HG02588 (cell line): ENCODE measurements around the gene GAA.
"Not testable (repeated sequence)": the region's sequence is repeated elsewhere in the genome, so short reads cannot be mapped to it uniquely, and the experiment has no call there.

ENCODE experiments used
- ATAC-seq: cut with Tn5 transposase; IDR thresholded peaks from one replicate; pipeline ENCODE4 v1.9.1; 2021; ENCODE audit warnings: mild to moderate bottlenecking, moderate library complexity; ENCODE audit not compliant: unreplicated experiment

The GAA gene

DNA sequence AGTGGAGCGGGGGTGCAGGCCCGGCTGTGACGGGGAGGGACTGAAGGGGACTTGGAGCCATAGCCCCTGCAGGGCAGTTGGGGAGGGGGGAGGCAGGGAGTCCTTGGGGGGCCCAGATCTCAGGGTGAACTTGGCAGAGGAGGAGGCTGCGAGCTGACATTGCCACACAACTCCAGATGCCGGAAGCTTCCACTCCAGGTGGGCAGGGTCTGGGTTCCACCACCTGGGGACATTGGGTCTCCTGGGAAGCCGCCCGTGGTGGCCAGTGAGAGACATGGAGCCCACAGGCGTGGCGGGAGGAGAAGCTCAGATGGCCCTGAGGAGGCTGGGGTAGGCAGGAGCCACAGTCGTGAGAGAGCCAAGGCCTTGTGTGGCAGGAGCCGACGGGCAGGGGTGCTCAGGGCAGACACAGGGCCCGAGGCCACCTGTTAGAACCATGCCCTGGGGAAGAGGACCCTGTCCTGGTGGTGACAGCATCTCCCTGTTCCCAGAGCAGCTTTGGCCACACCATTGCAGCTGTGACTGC is 18.2 kb upstream of the GAA start:
- ATAC-seq: no peak

GRCh38 chr17:80084773-80085172 is 16.6 kb upstream of the GAA start:
- no peak for ATAC-seq

- no peak for ATAC-seq
These were observed 15.3 kb upstream of the GAA start for GRCh38 chr17:80086081-80086480.

DNA sequence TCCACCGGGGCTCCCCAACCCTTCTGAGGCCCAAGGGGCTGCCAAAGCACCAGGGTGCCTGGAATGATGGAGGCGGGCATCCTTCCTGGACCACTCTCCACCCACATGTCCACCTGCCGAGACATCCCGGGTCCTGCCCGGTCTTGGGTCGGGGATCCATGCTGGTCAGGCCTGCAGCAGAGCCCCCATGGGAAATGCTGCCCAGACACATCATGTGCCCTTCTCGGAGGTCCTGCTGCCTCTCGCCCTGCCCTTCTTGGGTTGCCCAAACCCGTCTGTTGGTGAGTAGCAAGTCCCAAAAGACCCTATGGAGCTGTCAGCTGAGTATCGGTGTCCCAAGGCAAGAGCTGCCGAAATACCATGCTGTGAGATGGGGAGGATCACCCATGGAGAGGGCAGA is 14.8 kb upstream of the GAA start:
- ATAC-seq: no peak

- ATAC-seq: no peak
These were observed 13.8 kb upstream of the GAA start for GRCh38 chr17:80087346-80088265.

DNA sequence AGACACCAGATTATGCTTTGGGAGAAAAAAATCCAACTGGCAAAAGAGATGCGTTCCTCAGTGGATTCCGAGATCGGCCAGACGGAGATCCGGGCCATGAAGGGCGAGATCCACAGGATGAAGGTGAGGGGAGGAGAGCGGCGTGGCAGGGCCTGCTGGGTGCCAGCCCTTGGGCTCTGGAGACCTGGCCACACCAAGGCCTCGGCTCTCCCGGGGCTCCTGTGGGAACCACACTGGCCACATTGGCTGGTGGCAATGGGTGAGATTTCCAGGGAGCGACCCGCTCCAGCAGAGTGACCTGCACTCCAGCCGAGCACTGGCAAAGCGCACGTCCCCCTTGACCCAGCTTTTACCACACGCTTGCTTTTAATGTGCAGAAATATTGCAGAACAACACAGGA is 11.6 kb upstream of the GAA start:
- ATAC-seq: no peak

- ATAC-seq: not testable (repeated sequence)
These were observed 11.2 kb upstream of the GAA start for GRCh38 chr17:80090164-80090563.

DNA sequence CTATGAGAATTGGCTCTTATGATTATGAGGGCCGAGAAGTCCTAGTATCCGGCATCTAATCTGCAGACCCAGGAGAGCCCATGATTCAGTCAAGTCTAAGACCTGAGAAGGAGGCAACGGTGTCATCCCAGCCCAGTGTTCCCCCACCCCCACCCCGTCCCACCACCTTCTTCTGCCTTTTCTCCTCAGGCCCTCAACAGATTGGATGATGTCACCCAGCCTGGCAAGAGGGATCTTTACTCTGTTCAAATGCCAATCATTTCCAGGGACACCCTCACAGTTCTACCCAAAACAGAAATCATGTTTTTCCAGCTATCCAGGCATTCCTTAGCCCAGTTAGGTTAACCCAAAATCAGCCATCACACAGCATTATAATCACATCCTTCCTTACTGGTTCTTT is 10.0 kb upstream of the GAA start:
- ATAC-seq: no peak

DNA sequence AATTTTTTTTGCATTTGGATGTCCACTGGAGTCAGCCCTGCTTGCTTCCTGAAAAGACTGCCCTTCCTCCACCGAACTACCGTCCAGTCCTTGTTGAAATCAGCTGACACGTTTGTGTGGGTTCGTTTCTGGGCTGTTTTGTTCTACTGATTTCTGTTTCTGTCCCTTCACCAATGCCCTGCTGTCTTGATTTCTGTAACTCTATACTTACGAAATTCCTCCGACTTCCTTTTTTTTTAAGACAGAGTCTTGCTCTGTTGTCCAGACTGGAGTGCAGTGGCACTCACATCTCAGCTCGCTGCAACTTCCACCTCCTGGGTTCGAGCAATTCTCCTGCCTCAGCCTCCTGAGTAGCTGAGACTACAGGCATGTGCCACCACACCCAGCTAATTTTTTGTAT is 8.4 kb upstream of the GAA start:
- no peak for ATAC-seq

DNA sequence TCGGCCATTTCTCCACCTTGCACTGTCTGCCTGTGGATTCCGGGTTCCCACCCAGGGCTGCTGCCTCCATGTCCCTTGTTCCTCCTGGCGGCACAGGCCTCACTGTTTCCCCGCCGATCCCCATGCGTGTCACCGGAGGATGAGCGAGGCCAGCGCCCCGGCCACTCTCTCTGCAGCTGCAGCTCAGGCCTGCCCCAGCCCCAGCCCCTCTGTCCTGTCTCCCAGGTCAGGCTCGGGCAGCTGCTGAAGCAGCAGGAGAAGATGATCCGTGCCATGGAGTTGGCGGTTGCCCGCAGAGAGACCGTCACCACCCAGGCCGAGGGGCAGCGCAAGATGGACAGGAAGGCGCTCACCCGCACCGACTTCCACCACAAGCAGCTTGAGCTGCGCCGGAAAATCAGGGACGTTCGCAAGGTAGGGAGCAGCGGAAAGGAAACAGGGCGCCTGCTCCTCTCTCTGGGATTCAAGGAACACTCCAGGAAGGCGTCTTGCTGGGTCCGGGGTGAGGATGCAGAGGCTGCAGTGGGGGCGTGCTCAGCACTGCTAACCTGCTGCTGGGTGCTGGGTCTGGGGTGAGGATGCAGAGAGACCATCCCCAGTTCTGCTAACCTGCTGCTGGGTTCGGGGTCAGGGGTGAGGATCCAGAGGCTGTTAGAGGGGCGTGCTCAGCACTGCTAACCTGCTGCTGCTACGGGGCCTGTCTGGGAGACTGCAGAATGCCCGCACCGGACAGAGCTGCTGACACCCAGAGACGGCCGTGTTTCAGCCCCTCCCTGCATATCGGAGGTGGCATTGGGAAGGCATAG is 6.1 kb upstream of the GAA start:
- no peak for ATAC-seq

DNA sequence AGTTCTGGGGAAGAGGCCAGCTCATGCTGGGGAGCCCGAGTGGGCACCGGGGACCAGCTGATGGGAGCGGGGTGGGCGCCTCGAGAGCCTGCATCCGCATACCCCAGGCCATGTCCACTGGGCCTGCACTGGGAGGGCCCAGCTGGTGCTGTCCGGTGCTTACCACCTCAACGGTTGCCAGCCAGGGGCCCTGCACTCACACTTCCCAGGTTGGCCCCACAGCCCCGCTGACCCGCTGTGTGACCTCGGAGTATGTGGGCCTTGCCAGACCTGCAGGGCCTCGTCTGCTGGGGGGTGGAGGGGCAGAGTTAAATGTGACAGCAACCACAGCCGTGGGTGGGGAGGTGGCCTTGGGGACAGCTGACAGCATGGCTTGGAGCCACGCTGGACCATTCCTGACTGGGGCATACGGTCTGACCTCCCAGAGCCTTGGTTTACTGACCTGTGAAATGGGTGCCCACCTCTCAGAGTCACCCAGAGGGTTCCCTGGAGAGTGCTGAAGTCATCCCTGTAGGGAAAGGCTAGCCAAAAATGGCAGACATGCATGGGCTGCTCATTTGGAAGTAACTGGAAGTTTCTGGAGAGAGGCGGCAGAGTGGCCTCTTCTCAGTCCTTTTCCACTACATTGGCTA is 5.4 kb upstream of the GAA start:
- no peak for ATAC-seq

DNA sequence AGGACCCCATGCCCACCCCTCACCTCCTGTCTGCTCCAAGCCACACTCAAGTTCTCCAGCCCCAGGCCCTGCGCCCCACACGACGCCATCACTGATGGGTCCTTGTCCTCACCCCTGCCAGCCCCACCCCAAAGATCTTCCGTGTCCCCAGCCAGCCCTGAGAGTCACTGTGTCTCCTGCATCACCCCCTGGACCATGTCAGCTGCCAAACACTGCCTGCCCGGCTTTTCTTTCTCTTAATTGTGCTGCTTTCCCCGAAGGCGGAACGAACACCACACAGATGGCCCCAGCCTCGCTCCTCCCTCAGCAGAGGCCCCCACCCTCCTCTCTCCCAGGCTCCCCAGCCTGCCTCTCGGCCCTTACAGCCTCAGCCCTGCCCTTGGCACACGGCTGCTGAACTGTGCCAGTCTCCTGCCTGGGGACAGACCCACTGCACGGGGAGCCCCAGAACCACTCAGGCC is 4.8 kb upstream of the GAA start:
- ATAC-seq: no peak

DNA sequence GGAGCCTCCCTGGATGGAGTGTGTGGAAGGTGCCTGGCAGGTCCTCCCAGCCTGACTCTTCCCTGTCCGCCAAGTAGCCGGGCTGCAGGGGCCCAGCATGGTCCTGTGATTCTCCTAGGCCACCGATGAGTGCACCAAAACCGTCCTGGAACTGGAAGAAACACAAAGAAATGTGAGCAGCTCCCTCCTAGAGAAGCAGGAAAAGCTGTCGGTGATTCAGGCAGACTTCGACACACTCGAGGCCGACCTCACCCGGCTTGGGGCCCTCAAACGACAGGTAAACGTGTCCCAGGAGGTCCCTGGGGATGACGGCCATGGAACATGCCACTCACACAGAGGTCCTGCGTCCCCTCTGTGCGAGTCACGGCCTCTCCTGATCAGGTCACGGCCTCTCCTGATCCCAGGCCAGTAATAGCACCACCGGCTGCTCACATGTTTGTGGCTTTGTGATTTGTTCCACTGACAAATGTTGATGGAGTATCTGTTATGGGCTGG is 4.2 kb upstream of the GAA start:
- no peak for ATAC-seq

DNA sequence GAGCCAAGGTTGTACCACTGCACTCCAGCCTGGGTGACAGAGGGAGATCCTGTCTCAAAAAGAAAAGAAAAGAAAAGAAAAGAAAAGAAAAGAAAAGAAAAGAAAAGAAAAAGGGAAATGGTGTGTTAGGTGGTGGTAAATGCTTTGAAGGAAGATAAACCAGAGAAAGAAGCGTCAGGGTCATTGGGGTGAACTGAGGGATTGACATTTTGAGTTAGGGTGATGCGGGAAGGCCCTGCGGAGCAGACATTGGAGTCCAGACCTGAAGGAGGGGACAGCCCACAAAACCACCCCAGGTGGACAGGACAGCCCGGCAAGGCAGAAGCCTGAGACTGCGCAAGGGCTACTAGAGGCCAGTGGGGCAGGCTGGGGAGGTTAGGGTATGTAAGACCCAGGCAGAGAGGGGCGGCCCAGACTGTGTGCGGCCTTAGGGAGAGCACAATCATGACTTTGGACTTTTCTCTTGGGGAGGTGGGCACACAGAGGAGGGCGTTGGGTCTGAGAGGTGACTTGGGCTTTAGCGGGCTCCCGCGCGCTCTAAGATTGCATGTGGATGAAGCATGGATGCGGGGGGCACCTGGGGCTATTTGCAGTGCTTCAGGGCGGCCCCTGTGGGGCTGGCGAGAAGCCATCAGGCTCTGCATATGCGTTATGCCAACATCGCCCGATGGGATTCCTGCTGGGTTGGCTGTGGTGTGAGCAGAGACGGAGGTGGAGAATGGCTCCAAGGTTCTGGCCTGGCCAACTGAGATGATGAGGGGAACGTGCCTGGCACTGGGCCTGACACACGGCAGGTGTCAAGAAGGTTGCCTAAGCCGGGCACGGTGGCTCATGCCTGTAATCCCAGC is 3.3 kb upstream of the GAA start:
- ATAC-seq: no peak

DNA sequence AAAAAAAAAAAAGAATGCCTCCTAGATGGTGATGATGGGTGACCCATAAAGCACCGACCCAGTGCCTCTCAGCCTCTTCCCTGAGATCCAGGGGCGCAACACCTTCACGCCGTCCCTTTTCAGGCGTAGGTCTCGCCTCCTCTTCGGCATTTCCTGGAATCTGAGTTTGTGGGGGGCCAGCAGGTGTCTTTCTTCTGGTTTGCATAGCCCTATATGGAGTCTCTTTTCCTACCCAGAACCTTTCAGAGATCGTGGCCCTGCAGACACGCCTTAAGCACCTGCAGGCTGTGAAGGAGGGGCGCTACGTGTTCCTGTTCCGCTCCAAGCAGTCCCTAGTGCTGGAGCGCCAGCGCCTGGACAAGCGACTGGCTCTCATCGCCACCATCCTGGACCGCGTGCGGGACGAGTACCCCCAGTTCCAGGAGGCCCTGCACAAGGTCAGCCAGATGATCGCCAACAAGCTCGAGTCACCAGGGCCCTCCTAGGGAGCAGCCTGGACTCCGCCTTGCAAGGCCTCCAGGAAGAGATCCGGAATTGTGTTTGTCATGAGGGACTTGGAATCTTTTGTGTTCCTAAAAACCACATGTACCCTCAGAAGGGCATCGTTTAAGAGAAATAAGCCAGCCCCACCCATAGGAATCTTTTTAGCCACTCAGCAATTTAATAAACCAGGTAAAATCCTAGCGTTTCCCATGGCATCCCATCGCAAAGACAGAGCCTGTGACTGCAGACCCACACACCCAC is 1.9 kb upstream of the GAA start:
- ATAC-seq: no peak

DNA sequence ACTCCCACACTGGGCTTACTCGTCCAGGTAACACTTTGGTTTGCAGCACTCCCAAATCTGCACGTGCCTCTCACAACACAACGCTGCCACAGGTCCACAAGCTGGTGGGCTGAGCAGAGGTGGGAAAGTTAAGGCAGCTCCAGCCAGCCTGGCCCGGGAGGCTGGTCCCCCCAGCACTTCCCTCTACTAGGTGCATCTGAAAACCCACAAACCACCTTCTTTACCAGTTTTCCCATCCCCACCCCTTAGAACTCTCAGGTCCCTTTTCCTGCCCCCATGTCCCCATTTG is 1.4 kb upstream of the GAA start:
- no peak for ATAC-seq

- no peak for ATAC-seq
These were observed 724 bp downstream of the GAA start for GRCh38 chr17:80101946-80102663.

DNA sequence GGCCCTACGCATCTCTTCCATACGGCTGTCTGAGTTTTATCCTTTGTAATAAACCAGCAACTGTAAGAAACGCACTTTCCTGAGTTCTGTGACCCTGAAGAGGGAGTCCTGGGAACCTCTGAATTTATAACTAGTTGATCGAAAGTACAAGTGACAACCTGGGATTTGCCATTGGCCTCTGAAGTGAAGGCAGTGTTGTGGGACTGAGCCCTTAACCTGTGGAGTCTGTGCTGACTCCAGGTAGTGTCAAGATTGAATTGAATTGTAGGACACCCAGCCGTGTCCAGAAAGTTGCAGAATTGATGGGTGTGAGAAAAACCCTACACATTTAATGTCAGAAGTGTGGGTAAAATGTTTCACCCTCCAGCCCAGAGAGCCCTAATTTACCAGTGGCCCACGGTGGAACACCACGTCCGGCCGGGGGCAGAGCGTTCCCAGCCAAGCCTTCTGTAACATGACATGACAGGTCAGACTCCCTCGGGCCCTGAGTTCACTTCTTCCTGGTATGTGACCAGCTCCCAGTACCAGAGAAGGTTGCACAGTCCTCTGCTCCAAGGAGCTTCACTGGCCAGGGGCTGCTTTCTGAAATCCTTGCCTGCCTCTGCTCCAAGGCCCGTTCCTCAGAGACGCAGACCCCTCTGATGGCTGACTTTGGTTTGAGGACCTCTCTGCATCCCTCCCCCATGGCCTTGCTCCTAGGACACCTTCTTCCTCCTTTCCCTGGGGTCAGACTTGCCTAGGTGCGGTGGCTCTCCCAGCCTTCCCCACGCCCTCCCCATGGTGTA is 1.5 kb downstream of the GAA start:
- ATAC-seq: no peak
